ENCODE measurements around the gene RBBP4. TPM values are rescaled to one million over a fixed set of nuclear protein-coding genes. Genes with fewer than 3 reads are reported as not detected.

The RBBP4 gene
- total RNA-seq, 1 donor from 2014 or later = 241 TPM

- Mint-ChIP-seq H3K4me1 (no peaks in the 10 kb centered on the region), H3K4me3 (no peak overlapping the region), H3K9me3 (no peaks in the 10 kb centered on the region), H3K27me3 (peaks cover 13% of the 10 kb centered on the region), H3K36me3 (ENCODE audit: low read depth) (no peaks in the 10 kb centered on the region), H3K27ac (no peak overlapping the region)
- intact Hi-C loops (cut with micrococcal nuclease) = no loop called here
- TF ChIP-seq CTCF (IDR thresholded peaks at IDR 0.05) = no peak
- POLR2A ChIA-PET = no interaction called here
- ATAC-seq (ENCODE audit: low read depth) (no peak), DNase-seq (no peak)
- CTCF ChIA-PET = interaction anchor here (1.5 kb wide), 1 partner anchor 44 kb away, joined by 3 read pairs; no protein-coding TSS in a partner anchor
Observed at GRCh38 chr1:32729254-32730046, 78.4 kb downstream of the RBBP4 start.

- Mint-ChIP-seq H3K27me3 (peaks cover 8% of the 10 kb centered on the region), H3K27ac (no peak overlapping the region), H3K36me3 (ENCODE audit: low read depth) (no peaks in the 10 kb centered on the region), H3K9me3 (no peaks in the 10 kb centered on the region), H3K4me3 (no peak overlapping the region), H3K4me1 (no peaks in the 10 kb centered on the region)
- TF ChIP-seq CTCF (IDR thresholded peaks at IDR 0.05) = no peak
- CTCF ChIA-PET = interaction anchor here (0.6 kb wide), 1 partner anchor 139 kb away, joined by 3 read pairs; no protein-coding TSS in a partner anchor
- no peak for ATAC-seq (ENCODE audit: low read depth)
- DNase-seq = no peak
- POLR2A ChIA-PET = no interaction called here
- intact Hi-C loops (cut with micrococcal nuclease) = no loop called here
Observed at GRCh38 chr1:32733582-32734321, 82.7 kb downstream of the RBBP4 start.

Other genes with a start within 250 kb of the RBBP4 start
- 0.02 TPM in 1 of 2 replicates, not detected in the other for gene ZBTB8B, start 186.1 kb upstream of the RBBP4 start, total RNA-seq
- gene ZBTB8A, start 111.8 kb upstream of the RBBP4 start, total RNA-seq = 0.11 and 0.24 TPM in 2 replicates
- gene ZBTB8OS, start 658 bp upstream of the RBBP4 start, total RNA-seq = 58.6 and 65.3 TPM in 2 replicates
- gene SYNC, start 51.6 kb downstream of the RBBP4 start, total RNA-seq = not detected in 2 replicates
- gene YARS1, start 166.2 kb downstream of the RBBP4 start, total RNA-seq = 219 and 232 TPM in 2 replicates
- gene S100PBP, start 166.4 kb downstream of the RBBP4 start, total RNA-seq = 43.0 and 50.5 TPM in 2 replicates
- 0.55 and 1.4 TPM in 2 replicates for gene FNDC5, start 219.7 kb downstream of the RBBP4 start, total RNA-seq
- gene HPCA, start 235.3 kb downstream of the RBBP4 start, total RNA-seq = not detected in 2 replicates

Measured in activated B cell treated with CpG ODN at 0.5 μM for 24 hours (primary cell).